ENCODE results near the gene KCTD11.

The KCTD11 gene

DNA sequence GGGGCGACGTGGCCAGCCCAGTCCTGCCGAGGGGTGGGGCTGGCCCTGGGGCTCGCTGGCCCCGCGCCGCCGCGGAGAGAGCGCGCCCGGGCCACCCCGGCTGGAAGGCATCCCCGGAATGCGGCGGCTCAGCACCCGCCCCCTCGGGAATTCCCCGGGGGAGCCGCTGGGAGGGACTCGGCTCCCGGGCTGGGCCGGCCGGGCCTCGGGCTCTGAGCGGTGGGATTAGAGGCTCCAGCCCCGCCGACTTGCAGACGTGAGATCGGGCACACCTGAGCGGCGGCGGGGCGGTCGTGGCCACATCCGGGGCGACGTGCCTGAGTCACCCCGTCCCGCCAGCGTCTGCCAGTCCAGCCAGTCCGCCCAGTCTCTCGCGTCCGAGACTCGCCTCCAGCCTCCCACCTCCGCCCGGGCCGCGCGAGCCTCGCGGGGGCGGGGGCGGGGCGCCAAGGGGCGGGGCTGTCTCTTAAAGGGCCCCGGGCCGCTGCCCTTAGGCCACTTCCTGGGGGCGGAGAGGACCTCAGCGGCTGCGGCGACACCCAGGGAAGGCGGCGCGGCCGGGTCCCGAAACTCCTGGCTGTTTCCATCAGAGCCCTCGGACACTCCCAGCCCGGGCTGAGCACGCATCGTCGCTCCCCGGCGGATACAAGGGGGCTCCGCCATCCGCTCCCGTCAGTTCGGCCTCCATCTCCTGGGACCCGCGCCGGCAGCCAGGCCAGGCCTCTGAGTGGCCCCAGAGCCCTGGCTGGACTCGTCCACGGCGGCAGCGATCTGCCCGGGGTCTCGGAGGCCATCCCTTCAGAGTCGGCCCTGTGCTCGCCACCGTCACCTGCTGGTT is at the start of gene KCTD11:
TSS of gene KCTD11 (plus strand) at position 498 of the 838 bp plus-strand sequence.
- no peak for DNase-seq

DNA sequence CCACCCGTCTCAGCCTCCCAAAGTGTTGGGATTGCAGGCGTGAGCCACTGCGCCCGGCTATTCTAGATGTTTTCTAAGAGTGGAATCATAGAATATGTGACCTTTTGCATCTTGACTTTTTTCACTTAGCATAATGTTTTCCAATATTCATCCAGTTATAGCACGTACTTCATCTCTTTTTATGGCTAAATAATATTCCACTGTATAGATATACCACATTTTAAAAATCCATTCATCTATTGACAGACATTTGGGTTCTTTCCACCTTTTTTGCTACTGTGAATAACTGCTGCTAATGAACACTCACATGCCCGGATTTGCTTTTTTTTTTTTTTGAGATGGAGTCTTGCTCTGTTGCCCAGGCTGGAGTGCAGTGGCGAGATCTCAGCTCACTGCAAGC is 47.8 kb upstream of the KCTD11 start:
- no peak for DNase-seq

- DNase-seq = peak; percentile 84
These were observed 44.9 kb upstream of the KCTD11 start, which contains the start of gene EIF5A for GRCh38 chr17:7306911-7307685. EIF5A (plus strand) TSS chr17:7307628; CDS start chr17:7309636, 2,008 bp downstream.

- DNase-seq = no peak
These were observed 44.0 kb upstream of the KCTD11 start for GRCh38 chr17:7307686-7308624.

GRCh38 chr17:7308625-7309433 is 43.1 kb upstream of the KCTD11 start:
- no peak for DNase-seq

GRCh38 chr17:7309628-7310027 is 42.3 kb upstream of the KCTD11 start:
- DNase-seq = no peak

GRCh38 chr17:7311110-7311705 is 40.8 kb upstream of the KCTD11 start:
- no peak for DNase-seq

DNA sequence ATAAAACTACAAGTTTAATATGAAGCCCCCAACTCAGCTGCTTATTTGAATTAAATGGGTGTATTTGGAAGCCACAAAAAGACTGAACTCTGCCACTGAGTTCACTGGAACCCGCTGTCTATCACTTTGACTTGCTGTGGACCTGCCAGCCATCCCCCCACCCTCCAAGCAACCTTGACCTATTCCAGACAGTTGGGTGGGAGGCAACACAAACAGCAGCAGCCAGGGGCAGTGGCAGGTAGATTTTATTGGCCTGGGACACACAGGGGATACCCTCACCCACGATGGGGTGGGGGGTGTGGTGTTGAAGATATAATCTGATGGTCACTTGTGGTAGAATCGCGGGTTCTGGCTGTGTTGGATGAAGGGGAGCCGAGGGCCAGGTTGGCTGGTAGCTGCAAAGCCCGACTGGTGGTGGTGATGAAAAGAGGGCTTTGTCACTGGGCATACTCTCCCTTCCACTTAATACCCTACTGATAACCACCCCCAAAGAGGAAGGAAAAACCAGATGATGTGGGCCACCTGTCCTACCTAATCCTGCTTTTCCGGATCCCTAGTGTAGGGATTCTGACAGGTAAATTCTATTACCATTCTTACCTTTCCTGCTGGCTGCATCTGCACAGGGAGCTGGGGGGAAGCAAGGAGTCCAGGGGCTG is 39.4 kb upstream of the KCTD11 start:
- no peak for DNase-seq

- DNase-seq = no peak
These were observed 38.7 kb upstream of the KCTD11 start for GRCh38 chr17:7313088-7313889.

- DNase-seq = no peak
These were observed 37.9 kb upstream of the KCTD11 start for GRCh38 chr17:7313890-7314718.

DNA sequence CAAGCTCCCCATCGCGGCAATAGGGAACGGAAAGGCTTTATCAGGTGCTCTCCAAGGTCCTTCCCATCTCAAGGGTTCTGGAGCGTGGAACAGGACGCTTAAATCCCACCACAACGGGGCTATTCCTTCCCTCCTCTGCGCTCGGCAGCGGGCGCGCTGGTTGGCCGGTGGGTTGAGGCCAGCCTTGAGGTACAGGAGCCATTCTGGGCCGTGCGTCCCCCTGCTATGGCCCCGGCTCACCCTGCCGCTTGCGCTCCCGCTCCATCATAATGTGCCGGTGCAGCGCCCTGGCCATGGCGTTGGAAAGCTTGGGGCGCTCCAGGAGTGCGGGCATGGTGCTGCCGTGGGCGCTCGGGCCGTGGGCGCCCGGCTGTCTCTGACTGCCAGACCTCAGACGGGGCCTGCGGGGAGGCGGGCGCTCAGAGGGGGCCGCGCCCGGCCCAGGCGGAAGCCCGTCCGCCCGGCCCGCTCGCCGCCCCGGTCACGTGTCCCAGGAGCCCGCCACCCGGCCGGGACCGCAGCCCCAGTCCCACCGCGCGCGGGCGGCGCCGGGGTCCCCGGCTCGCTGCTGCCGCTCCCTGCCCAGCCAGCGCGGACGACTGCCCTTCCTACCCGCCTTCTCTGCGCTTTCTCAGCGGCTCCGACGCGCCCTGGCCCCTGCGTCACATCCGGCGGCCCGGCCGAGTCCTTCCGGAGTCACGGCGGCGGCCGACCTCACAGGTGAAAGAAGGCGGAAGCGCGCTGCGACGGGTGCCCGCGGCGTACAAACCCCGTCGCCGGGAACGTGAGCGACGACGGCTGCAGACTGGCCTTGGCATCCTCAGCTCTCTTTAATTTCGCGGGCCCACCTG is 37.0 kb upstream of the KCTD11 start, which contains the start of gene GPS2:
TSS of gene GPS2 (minus strand) at position 642 of the 851 bp plus-strand sequence. CDS start at position 334, 308 bp downstream.
- DNase-seq = no peak

DNA sequence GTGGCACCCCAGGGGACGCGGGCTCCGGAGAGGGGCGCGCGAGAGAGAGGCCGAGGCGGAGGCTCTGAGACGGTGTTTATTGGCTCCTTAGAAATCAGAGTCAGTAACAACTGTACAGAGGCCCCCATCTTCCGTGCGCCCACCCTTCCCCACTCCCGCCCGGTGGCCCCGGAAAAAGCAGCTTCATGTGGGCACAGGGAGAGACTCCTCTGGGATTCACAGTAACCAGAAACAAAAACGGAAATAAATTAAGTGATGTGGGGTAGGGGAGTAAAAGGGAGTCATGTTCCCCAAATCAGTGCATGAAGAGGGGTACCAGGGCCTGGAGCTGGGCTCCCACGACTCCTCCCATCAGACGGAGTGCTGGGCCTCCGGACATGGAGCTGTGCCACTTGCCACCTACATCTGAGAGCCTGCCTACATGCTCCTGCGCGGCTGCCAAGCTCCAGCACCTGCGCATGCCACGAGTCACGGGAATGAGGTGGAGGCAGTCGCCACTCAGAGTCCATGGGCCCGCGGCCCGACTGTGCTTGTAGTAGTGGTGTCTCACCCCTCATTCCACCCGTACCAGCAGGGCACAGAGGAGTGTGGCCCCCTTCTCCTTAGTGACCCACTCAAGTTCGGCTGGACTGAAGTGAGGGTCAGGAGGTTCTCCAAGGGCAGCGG is 36.3 kb upstream of the KCTD11 start:
- no peak for DNase-seq

DNA sequence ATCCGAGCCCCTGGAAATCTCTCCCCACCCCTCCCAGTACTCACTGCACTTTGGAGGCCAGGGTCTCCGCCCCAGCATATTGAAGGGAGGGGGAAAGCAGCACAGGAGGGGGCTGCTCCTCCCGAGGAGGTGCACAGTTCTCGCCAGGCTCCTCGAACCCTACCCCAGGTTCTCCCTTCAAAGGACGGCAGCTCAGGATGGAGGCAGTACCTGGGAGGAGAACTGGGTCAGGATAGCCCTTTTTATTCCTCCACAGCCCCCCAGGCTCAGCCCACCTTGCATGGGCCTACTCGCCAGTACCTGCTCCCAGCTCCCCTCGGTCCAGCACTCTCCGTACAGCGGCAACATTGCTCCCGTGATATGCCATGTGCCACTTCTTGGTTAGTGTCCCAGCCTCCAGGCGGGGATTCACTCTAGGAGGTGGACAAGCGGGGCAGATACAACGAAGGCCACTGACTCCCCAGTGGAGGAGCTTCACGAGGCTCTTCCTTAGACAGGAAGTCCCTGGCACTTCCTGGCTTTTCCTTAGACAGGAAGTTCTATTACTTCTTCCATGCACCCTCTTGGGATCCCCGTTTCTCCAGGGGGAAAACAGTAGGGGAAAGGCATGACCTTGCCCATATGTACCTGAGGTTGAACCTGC is 34.7 kb upstream of the KCTD11 start:
- no peak for DNase-seq

GRCh38 chr17:7318121-7318860 is 33.7 kb upstream of the KCTD11 start:
- DNase-seq = no peak

GRCh38 chr17:7321466-7321865 is 30.5 kb upstream of the KCTD11 start:
- no peak for DNase-seq

DNA sequence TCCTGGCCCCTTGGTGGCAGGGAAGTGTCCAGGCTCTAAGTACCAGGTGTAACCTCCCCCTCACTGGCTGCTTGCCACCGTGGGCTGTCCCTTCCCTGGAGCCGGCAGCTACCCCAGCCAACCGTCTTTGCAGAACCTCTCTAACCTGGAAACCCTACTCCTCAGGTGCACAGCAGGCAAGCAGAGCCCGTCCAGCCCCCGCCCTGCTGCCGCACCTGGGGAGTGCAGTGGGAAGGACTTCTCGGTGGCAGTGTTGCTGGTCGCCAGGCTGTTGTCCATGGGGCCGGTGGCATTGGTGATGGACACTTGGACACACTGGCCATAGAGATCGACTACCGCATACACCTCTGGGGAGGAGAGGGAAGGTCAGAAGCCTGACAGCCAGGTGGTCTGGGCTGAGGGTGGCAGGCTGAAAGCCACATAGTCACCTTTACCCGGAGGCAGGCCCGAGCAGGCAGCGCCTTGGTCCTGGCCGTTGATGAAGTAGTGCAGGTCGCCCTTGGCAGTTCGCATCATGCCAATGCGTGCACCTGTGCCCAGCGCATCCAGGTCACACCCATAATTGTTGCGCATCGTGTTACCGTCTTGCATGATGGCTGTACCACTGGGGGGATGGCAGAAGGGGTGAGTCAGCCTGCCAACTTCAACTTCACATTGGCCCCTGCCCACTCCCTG is 29.3 kb upstream of the KCTD11 start:
- no peak for DNase-seq
